ENCODE measurements around the gene PHC1.
"Not testable (repeated sequence)": the region's sequence is repeated elsewhere in the genome, so short reads cannot be mapped to it uniquely, and the experiment has no call there.

Gene PHC1

DNA sequence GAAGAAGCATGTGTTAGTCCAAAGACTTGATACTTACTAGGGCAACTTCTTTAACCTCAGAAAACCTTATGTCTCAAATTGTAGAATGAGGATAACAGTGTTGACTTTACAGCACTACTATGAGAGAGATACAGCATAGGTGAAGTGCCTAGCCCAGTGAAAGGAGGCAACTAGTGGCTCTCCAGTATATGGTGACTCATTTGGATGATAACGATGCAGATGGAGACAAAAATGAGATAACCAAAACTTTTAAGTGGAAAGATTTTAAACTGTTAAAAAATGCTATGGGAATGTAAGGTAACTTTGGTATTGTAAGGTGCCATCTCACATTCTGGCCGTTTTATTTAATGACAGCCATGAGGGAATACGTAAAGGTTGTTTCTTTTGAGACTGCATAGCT lies 2.7 kb downstream of the PHC1 start:
- H3K4me3 ChIP-seq (ENCODE audit: low read length), result no peak overlapping the region

DNA sequence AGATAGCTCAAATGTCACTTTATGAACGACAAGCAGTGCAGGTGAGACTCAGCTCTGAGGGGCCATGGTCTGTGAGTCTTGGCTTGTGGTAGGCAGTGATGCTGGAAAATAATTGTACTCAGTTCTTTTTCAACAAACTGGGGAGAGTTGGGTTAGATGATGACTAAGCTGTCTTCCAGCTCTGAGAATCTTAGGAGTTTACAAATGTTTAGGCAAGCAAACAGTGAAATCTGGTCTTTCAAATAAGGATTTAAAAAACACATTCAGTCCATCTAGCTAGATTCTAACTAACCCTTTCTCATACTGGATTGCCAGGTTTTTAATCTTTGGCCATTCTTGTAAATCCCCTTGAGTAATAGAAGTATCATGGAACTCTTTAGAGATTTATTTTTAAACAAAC lies 3.4 kb downstream of the PHC1 start:
- no peak overlapping the region for H3K4me3 ChIP-seq (ENCODE audit: low read length)
- TF ChIP-seq, protein P1, sequence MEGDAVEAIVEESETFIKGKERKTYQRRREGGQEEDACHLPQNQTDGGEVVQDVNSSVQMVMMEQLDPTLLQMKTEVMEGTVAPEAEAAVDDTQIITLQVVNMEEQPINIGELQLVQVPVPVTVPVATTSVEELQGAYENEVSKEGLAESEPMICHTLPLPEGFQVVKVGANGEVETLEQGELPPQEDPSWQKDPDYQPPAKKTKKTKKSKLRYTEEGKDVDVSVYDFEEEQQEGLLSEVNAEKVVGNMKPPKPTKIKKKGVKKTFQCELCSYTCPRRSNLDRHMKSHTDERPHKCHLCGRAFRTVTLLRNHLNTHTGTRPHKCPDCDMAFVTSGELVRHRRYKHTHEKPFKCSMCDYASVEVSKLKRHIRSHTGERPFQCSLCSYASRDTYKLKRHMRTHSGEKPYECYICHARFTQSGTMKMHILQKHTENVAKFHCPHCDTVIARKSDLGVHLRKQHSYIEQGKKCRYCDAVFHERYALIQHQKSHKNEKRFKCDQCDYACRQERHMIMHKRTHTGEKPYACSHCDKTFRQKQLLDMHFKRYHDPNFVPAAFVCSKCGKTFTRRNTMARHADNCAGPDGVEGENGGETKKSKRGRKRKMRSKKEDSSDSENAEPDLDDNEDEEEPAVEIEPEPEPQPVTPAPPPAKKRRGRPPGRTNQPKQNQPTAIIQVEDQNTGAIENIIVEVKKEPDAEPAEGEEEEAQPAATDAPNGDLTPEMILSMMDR (conservative IDR thresholded peaks at IDR 0.05; ENCODE audit: low read length), result no peak
- no peak for DNase-seq (ENCODE audit: low read depth)

More for the DNA sequence above, 2.7 kb downstream of the PHC1 start:
- TF ChIP-seq, protein P1 (conservative IDR thresholded peaks at IDR 0.05; ENCODE audit: low read length), result no peak
- no peak for DNase-seq (ENCODE audit: low read depth)

DNA sequence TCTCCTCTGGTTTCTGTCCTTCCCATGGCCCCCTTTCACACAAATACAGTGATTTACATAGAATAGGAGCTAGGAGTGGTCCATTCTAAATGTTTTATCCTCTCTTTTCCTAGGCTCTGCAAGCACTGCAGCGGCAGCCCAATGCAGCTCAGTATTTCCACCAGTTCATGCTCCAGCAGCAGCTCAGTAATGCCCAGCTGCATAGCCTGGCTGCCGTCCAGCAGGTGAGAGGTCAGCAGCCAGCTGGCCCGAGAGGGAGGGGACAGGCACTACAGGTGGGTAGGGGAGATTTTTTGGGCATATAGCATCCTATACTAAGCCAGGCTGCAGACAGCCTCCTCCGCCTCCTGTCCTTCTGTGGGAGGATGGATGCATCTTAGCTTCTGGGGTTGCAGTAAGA lies 5.3 kb downstream of the PHC1 start:
- not testable (repeated sequence) for DNase-seq (ENCODE audit: low read depth); H3K4me3 ChIP-seq (ENCODE audit: low read length)

DNA sequence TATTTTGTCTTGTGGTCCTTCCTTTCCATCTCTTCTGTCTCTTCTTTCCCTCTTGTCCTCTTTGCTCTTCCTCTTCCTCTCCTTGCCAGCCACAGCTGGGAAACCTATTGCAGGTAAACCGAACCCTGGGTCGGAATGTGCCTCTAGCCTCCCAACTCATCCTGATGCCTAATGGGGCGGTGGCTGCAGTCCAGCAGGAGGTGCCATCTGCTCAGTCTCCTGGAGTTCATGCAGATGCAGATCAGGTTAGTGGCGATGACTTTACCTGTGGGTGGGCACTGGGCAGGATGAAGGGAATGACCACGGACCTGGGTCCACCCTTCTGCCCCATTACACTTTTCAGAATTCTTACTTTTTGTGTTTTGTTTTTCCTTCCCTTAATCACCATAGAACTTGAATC lies 8.2 kb downstream of the PHC1 start:
- no peak overlapping the region for H3K4me3 ChIP-seq (ENCODE audit: low read length)
- TF ChIP-seq, protein P1 (conservative IDR thresholded peaks at IDR 0.05; ENCODE audit: low read length), result no peak
- no peak for DNase-seq (ENCODE audit: low read depth)

DNA sequence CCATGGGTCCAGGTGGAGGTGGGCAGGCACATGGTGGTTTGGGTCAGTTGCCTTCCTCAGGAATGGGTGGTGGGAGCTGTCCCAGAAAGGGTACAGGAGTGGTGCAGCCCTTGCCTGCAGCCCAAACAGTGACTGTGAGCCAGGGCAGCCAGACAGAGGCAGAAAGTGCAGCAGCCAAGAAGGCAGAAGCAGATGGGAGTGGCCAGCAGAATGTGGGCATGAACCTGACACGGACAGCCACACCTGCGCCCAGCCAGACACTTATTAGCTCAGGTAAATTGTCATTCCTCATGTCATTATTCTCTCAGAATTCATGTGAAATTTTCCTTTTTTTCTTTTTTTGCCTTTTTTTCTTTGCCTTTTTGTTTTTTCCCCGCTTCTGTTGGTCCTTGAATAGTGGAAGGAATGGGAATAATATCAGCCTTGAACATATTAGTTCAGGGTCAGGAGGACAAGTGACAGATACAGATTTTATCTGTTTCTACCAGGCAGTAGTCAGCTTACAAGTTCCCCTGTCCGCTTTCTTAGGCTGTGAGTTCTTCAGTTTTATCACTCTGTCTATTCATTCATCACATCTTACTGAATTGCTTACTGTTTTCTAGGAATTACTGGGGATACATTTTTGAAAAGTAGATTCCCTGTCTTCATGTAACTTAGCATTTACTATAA lies 16.5 kb downstream of the PHC1 start:
- DNase-seq (ENCODE audit: low read depth); H3K4me3 ChIP-seq (ENCODE audit: low read length): not testable (repeated sequence)

DNA sequence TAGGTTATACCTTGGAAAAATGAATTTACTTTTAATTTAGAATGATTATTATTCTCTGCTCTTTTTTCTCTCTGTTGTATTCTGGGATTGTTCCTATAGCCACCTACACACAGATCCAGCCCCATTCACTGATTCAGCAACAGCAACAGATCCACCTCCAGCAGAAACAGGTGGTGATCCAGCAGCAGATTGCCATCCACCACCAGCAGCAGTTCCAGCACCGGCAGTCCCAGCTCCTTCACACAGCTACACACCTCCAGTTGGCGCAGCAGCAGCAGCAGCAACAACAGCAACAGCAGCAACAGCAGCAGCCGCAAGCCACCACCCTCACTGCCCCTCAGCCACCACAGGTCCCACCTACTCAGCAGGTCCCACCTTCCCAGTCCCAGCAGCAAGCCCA lies 18.2 kb downstream of the PHC1 start:
- H3K4me3 ChIP-seq (ENCODE audit: low read length); DNase-seq (ENCODE audit: low read depth): not testable (repeated sequence)

DNA sequence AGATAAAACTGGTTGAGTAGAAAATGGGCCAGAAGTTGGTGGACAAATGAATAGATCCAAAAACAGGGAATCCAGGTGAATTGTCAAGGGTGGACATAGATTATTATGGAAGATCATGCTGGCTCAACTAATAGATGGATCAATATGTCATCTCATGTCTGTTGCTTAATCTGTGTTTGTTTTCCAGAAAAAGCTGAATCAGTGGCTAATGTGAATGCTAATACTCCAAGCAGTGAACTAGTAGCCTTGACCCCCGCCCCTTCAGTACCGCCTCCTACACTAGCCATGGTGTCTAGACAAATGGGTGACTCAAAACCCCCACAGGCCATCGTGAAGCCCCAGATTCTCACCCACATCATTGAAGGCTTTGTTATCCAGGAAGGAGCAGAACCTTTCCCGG lies 19.8 kb downstream of the PHC1 start:
- not testable (repeated sequence) for DNase-seq (ENCODE audit: low read depth); H3K4me3 ChIP-seq (ENCODE audit: low read length)

DNA sequence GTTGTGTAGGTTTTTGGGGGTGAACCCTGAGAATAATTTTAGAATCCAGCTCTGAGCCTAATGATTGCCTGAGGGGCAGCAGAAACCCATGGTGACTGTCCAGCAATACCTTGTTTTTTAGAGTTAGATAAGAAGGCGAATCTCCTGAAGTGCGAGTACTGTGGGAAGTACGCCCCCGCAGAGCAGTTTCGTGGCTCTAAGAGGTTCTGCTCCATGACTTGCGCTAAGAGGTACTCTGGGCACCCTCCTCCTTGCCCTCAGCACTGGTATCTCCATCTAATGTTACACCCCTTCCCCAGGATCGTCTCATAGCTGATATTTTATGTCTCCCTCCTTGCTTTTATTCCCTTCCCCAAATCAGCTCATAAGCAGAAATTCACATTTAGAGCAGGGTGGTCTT lies 22.4 kb downstream of the PHC1 start:
- DNase-seq (ENCODE audit: low read depth), result no peak
- no peak overlapping the region for H3K4me3 ChIP-seq (ENCODE audit: low read length)
- TF ChIP-seq, protein P1 (conservative IDR thresholded peaks at IDR 0.05; ENCODE audit: low read length), result no peak

DNA sequence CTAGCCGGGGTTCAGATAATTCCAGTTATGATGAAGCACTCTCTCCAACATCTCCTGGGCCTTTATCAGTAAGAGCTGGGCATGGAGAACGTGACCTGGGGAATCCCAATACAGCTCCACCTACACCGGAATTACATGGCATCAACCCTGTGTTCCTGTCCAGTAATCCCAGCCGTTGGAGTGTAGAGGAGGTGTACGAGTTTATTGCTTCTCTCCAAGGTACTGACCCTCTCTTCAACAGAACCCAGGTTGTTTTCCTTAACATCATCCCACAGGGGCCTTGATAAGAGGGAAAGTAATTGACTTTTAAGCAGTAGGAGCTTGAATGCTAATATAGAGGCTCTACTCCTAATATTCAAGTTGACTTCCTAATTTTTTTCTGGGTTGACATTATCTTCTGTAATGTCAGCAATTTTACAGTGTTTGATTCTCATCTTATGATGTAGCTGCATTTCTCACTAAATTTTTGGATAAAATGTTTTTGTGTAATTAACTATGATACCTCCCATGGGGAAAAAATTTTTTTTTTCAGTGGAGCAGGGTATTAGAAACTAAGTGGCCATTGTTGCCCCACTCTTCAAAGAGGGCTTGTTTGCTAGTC lies 23.6 kb downstream of the PHC1 start:
- not testable (repeated sequence) for H3K4me3 ChIP-seq (ENCODE audit: low read length); DNase-seq (ENCODE audit: low read depth)
